Kidney tubule cell (primary cell): ENCODE measurements around the gene LPIN1.

Experiments
- DNase-seq: peaks from one replicate; pipeline ENCODE4 v3.0.0-alpha.2; 2018; ENCODE audit warnings: low spot score

The LPIN1 gene

GRCh38 chr2:11784747-11785610 lies 38.5 kb downstream of the LPIN1 start:
- DNase-seq = peak; percentile 22

- DNase-seq = no peak
These were observed 39.1 kb downstream of the LPIN1 start for GRCh38 chr2:11785611-11785940.

DNA sequence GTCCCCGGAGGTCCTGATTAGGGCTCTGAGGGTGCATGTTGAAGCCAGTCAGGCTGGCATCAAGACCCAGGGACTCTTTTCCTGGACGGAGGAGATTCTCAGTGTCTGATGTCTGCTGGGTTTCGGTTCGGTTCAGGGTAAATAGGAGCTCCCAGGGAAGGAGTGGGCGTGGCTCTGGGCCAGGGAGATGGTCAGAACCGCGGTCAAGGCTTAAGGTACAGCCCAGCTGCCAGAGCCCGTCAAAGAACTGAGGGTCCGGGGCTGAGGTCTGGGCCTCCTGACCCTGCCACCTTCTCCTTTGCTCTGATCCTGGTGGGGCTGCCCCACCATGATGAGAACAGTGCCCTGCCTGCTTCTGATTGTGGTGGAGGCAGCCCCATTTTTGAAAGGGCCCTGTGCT lies 39.8 kb downstream of the LPIN1 start:
- DNase-seq = no peak

DNA sequence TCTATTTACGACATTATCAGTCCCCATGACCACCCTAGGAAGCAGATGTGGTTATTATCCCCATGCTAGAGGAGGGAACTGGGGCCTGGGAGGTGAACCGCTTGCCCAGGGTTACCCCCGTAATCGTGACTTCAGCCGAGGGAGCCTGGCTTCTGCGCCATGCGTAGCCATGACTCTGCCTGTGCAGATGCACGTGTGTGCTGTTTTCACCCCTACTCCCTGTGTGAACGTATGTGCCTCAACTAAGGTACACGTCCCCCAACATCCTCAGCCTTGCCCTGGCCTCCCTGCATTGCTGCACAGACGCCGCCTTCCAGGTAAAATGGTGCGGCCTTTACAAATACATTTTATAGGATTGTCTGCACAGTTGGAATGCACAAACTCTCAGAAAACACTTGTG lies 40.2 kb downstream of the LPIN1 start:
- DNase-seq = no peak

GRCh38 chr2:11787991-11788390 lies 41.6 kb downstream of the LPIN1 start:
- DNase-seq = no peak

GRCh38 chr2:11788461-11789124 lies 42.2 kb downstream of the LPIN1 start:
- DNase-seq = no peak

DNA sequence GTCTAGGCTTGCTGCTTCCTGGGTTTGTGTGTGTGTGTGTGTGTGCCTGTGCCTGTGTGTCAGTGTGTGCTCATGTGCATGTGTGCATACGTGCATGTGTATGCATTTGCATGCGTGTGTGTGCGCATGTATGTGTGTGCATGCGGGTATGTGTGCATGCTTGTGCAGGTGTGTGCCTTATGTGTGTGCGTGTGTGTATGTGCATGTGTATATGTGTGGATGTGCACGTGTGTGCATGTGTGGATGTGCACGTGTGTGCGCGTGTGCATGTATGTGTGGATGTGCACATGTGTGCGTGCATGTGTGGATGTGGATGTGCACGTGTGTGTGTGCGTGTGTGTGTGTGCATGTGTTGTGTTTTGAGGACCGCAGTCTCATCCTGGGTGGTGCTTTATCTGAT lies 42.8 kb downstream of the LPIN1 start:
- no peak for DNase-seq

DNA sequence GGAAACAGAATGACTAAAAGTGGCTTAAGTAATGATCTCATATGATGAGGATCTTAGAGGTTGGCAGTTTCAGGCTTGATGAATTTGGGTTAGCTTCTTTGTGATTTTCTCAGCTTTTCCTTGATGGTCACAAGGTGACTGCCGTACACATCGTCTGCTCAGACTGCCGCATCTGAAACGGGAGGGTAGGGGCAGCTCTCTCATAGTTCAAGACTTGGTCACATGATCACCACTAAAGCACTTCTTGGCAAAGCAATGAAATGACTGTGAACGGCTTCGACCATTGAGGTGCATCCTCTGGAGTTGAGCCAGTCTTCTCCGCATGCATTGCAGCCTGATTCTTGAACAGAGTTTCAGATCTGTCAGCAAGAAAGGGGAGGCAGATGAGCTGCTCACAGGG lies 43.8 kb downstream of the LPIN1 start:
- peak; percentile 12 for DNase-seq

DNA sequence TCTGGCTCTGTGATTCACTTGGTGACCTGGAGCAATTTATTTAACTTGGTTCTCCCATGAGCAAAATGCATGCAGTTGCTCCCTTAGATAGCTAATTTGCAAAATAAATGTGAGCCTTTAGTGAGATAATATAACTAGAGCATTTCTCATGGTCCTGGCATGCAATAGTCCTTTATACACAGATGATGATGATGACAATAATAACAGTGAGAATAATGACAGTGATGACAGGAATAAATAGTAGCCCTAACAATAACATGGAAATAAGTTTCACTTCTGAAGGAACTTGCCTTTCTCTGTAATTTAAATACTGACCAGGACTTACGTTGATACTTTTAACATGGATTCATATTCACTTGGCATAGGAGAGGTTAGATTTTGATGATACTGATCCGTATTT lies 49.2 kb downstream of the LPIN1 start:
- no peak for DNase-seq

GRCh38 chr2:11796190-11797171 lies 50.0 kb downstream of the LPIN1 start:
- no peak for DNase-seq

- DNase-seq = no peak
These were observed 51.4 kb downstream of the LPIN1 start for GRCh38 chr2:11797846-11798245.

GRCh38 chr2:11798701-11799435 lies 52.4 kb downstream of the LPIN1 start:
- DNase-seq = no peak

DNA sequence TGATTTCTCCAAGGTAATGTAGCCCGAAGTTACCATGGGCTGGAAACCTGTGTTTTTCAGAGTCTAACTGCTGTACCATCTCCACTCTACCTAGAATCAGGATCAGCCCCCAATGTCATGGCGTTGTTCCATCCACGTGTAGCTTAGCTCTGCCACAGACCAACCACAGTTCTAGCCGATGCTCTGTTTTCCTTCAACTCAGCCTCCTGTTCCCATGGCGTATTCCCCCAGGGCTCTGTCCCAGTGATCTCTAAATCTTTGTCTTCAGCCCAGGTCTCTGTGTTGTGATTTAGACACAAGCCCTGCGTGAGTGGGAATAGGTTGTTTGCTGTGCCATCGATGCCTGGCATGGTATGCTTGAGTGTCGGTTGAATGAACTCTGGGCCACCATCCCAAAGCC lies 53.4 kb downstream of the LPIN1 start:
- DNase-seq = no peak

GRCh38 chr2:11802782-11803191 lies 56.4 kb downstream of the LPIN1 start:
- no peak for DNase-seq

- DNase-seq = no peak
These were observed 58.6 kb downstream of the LPIN1 start for GRCh38 chr2:11805024-11805423.

GRCh38 chr2:11805920-11806319 lies 59.5 kb downstream of the LPIN1 start:
- DNase-seq = no peak

DNA sequence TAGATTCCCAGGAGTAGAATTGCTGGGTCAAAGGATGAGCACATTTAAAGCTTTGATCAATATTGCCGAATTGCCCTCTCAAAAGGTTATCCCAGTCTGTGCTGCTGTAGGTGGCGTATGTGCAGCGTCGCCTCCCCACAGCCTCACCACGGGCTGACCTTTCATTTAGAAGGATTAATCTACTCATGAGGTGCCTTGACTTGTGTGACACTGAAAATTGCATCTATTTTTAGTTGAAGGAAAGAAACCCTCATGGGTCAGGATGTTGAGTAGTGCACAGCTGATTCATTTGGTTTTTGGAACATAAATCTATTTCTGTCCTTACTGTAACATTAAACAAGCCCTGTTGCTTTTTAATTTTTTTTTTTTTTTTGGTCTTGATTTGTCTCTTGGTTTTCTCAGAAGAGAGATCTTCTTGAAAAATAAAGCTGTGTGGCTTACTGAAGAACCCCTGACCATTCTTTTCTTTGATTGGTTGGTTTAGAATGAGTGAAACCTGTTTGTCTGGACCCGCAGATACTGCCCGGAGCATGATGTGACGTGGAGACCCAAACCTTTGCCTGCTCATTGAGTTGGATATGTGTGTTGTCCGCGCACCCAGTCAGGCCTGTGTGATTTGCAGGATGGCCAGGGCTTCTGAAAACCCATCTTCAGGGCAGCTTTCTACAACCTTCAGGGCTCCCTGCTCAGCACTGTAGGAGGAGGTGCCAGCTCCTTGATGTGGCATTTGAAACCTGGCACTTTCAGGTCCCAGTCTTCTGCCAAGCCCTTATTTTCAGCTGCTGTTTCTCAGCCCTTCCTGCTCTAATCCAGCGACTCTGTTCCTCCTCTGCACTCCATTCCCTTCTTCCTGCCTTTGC lies 61.0 kb downstream of the LPIN1 start:
- DNase-seq = no peak

DNA sequence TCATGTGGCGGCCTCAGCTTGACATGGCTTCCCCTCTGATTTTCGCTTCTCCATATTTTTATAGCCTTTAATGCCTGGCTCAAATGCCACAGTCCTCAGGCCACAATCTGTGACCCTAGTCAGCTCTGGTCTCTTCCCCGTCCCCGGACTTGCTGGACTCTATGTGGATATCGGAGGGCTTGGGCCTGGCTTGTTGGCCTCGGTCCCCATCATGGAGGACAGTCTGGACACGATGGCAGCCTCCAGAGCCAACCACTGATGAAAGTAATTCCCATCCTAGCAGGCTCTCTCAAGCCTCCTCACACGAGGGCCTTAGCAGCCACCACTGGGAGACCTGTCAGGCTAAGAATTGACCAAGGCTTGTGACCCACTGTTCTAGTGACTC lies 61.6 kb downstream of the LPIN1 start:
- no peak for DNase-seq

- DNase-seq = no peak
These were observed 63.3 kb downstream of the LPIN1 start for GRCh38 chr2:11809586-11810236.

GRCh38 chr2:11810237-11810977 lies 64.0 kb downstream of the LPIN1 start:
- DNase-seq = no peak
